ENCODE results near the gene ENHO. TPM values are rescaled to one million over a fixed set of nuclear protein-coding genes. Genes with fewer than 3 reads are reported as not detected.

ENHO gene
- total and polyA plus RNA-seq, 2 donors (not counting 1 experiment from before 2014, with no cell fraction given): not detected

DNA sequence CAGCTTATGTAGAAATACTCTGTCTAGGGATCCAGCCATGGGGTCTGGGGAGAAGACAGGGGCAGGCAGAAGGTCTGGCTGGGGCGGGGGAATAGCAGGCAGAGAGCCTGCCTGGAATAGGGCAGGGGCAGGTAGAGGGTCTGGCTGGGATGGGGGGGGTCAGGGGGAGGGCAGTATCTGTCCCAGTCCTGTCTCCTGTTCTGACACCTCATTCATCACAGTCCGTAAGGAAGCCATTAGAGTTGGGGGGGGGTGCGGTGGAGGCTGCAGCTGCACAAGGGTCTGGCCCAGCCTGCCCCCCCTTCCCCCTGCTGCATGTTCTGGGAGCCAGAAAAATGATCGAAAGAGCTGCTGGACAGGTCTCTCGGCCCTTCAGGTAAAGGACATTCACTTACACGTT lies 34.2 kb upstream of the ENHO start:
- Histone ChIP-seq H3K9me3 (ENCODE audit: control insufficient read depth, insufficient read depth, low read depth, low read length) (no peaks in the 10 kb centered on the region), H3K4me3 (replicated peaks in 1 of 4; ENCODE audit: control extremely low read depth in 1 of 4, insufficient read depth in 1 of 4, low read depth in 3 of 4, low read length in 4 of 4) (no peak overlapping the region), H4K20me1 (ENCODE audit: control insufficient read depth, extremely low read depth, insufficient read depth, low read length) (no peaks in the 10 kb centered on the region), H3K36me3 (ENCODE audit: control insufficient read depth, insufficient read depth, low read length) (no peaks in the 10 kb centered on the region), H2AFZ (ENCODE audit: low read length) (no peak overlapping the region), H3K79me2 (ENCODE audit: control insufficient read depth, insufficient read depth, low read length) (no peaks in the 10 kb centered on the region), H3K27ac (ENCODE audit: insufficient read depth, low read length) (no peak overlapping the region), H3K9ac (ENCODE audit: insufficient read depth, low read length) (no peak overlapping the region), H3K4me2 (ENCODE audit: extremely low read depth, insufficient read depth, low read length) (no peak overlapping the region), H3K4me1 (ENCODE audit: control insufficient read depth, extremely low read depth, insufficient read depth, low read length) (peaks cover 2% of the 10 kb centered on the region), H3K27me3 (ENCODE audit: control insufficient read depth, insufficient read depth, low read length) (no peaks in the 10 kb centered on the region)
- DNase-seq (ENCODE audit: low read depth in 2 of 2): no peak
- TF ChIP-seq, protein P1, sequence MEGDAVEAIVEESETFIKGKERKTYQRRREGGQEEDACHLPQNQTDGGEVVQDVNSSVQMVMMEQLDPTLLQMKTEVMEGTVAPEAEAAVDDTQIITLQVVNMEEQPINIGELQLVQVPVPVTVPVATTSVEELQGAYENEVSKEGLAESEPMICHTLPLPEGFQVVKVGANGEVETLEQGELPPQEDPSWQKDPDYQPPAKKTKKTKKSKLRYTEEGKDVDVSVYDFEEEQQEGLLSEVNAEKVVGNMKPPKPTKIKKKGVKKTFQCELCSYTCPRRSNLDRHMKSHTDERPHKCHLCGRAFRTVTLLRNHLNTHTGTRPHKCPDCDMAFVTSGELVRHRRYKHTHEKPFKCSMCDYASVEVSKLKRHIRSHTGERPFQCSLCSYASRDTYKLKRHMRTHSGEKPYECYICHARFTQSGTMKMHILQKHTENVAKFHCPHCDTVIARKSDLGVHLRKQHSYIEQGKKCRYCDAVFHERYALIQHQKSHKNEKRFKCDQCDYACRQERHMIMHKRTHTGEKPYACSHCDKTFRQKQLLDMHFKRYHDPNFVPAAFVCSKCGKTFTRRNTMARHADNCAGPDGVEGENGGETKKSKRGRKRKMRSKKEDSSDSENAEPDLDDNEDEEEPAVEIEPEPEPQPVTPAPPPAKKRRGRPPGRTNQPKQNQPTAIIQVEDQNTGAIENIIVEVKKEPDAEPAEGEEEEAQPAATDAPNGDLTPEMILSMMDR (conservative IDR thresholded peaks at IDR 0.05 in 1 of 2, IDR thresholded peaks at IDR 0.05 in 1 of 2; ENCODE audit: low read depth in 1 of 2, low read length in 2 of 2): no peak
- no peak for TF ChIP-seq EZH2 (IDR thresholded peaks at IDR 0.05; ENCODE audit: low read length, missing control alignments)

DNA sequence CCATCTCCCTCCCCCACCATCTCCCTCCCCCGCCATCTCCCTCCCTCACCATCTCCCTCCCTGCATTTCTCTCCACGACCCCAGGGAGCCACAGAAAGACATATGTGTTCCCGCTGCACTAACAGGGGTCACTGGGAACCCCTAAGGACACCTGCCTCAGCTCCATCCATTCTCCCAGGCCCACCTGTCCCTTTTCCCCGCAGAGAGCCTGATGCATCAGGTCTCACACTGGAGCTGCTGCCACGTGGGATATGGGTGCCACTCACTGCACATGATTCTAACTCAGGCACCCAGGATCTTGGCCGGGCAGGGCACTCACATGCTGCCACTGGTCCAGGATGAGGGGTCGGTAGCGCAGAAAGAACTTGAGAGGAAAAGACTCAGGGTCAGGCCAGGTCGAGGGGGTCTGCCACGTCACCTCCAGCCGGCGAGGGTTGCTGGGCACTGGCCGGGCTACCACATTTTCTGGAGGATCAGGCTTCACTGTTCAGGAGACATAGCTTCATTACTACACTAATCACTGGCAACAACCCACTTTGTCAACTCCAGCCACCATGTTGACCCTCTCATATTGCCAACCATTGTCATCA lies 33.2 kb upstream of the ENHO start:
- no peak for DNase-seq (ENCODE audit: low read depth in 2 of 2)
- Histone ChIP-seq H3K79me2 (ENCODE audit: control insufficient read depth, insufficient read depth, low read length) (no peaks in the 10 kb centered on the region), H3K4me1 (ENCODE audit: control insufficient read depth, extremely low read depth, insufficient read depth, low read length) (peaks cover 2% of the 10 kb centered on the region), H3K9ac (ENCODE audit: insufficient read depth, low read length) (no peak overlapping the region), H4K20me1 (ENCODE audit: control insufficient read depth, extremely low read depth, insufficient read depth, low read length) (no peaks in the 10 kb centered on the region), H3K4me3 (replicated peaks in 1 of 4; ENCODE audit: control extremely low read depth in 1 of 4, insufficient read depth in 1 of 4, low read depth in 3 of 4, low read length in 4 of 4) (no peak overlapping the region), H2AFZ (ENCODE audit: low read length) (no peak overlapping the region), H3K27ac (ENCODE audit: insufficient read depth, low read length) (no peak overlapping the region), H3K36me3 (ENCODE audit: control insufficient read depth, insufficient read depth, low read length) (no peaks in the 10 kb centered on the region), H3K4me2 (ENCODE audit: extremely low read depth, insufficient read depth, low read length) (no peak overlapping the region), H3K9me3 (ENCODE audit: control insufficient read depth, insufficient read depth, low read depth, low read length) (no peaks in the 10 kb centered on the region), H3K27me3 (ENCODE audit: control insufficient read depth, insufficient read depth, low read length) (no peaks in the 10 kb centered on the region)
- no peak for TF ChIP-seq EZH2 (IDR thresholded peaks at IDR 0.05; ENCODE audit: low read length, missing control alignments)
- TF ChIP-seq, protein P1 (conservative IDR thresholded peaks at IDR 0.05 in 1 of 2, IDR thresholded peaks at IDR 0.05 in 1 of 2; ENCODE audit: low read depth in 1 of 2, low read length in 2 of 2): no peak

DNA sequence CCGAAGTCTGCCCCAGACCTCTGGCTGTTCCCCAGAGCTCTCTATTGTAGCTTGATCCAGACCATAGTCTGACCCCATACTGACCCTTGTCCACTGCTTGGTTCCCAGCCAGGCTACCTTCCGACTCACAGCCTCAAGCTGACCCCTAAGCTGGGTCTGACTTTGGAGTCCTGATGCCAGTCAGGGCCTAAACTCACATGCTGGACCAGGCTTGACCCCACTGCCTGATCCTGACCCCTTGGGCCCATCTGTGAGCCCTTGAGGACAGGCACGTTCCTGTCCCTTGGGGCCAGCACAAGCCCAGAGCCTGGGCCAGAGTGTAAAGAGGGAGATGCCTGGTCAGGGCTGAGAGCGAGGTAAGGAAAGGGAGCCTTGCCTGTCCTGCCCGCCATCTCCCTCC lies 32.7 kb upstream of the ENHO start:
- Histone ChIP-seq H3K27ac (ENCODE audit: insufficient read depth, low read length) (no peak overlapping the region), H3K79me2 (ENCODE audit: control insufficient read depth, insufficient read depth, low read length) (no peaks in the 10 kb centered on the region), H2AFZ (ENCODE audit: low read length) (no peak overlapping the region), H3K4me1 (ENCODE audit: control insufficient read depth, extremely low read depth, insufficient read depth, low read length) (peaks cover 2% of the 10 kb centered on the region), H3K27me3 (ENCODE audit: control insufficient read depth, insufficient read depth, low read length) (no peaks in the 10 kb centered on the region), H4K20me1 (ENCODE audit: control insufficient read depth, extremely low read depth, insufficient read depth, low read length) (no peaks in the 10 kb centered on the region), H3K4me2 (ENCODE audit: extremely low read depth, insufficient read depth, low read length) (no peak overlapping the region), H3K9me3 (ENCODE audit: control insufficient read depth, insufficient read depth, low read depth, low read length) (no peaks in the 10 kb centered on the region), H3K36me3 (ENCODE audit: control insufficient read depth, insufficient read depth, low read length) (no peaks in the 10 kb centered on the region), H3K9ac (ENCODE audit: insufficient read depth, low read length) (no peak overlapping the region), H3K4me3 (replicated peaks in 1 of 4; ENCODE audit: control extremely low read depth in 1 of 4, insufficient read depth in 1 of 4, low read depth in 3 of 4, low read length in 4 of 4) (no peak overlapping the region)
- DNase-seq (ENCODE audit: low read depth in 2 of 2): no peak
- TF ChIP-seq, protein P1 (conservative IDR thresholded peaks at IDR 0.05 in 1 of 2, IDR thresholded peaks at IDR 0.05 in 1 of 2; ENCODE audit: low read depth in 1 of 2, low read length in 2 of 2): no peak
- TF ChIP-seq EZH2 (IDR thresholded peaks at IDR 0.05; ENCODE audit: low read length, missing control alignments): no peak
